ENCODE results near the gene NPM1.

GRCh38 chr5:171433352-171433698, 45.7 kb downstream of the NPM1 start:
- TF ChIP-seq, protein P1, sequence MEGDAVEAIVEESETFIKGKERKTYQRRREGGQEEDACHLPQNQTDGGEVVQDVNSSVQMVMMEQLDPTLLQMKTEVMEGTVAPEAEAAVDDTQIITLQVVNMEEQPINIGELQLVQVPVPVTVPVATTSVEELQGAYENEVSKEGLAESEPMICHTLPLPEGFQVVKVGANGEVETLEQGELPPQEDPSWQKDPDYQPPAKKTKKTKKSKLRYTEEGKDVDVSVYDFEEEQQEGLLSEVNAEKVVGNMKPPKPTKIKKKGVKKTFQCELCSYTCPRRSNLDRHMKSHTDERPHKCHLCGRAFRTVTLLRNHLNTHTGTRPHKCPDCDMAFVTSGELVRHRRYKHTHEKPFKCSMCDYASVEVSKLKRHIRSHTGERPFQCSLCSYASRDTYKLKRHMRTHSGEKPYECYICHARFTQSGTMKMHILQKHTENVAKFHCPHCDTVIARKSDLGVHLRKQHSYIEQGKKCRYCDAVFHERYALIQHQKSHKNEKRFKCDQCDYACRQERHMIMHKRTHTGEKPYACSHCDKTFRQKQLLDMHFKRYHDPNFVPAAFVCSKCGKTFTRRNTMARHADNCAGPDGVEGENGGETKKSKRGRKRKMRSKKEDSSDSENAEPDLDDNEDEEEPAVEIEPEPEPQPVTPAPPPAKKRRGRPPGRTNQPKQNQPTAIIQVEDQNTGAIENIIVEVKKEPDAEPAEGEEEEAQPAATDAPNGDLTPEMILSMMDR (IDR thresholded peaks at IDR 0.05) = no peak
- TF ChIP-seq POLR2A (IDR thresholded peaks at IDR 0.05) = no peak

All from uterus (tissue), 2 donors.